Non-pigmented ciliary epithelial cell (primary cell): Measurements from ENCODE around the gene RNF26.

ENCODE experiments used
- DNase-seq: peaks from one replicate; pipeline ENCODE4 v3.0.0-alpha.2; 2010; ENCODE audit warnings: low read depth

Gene RNF26

GRCh38 chr11:119334174-119334930 is at the start of gene RNF26:
TSS of gene RNF26 (plus strand) at chr11:119334527. CDS start at chr11:119335123, 596 bp downstream.
- DNase-seq = peak; percentile 96

- DNase-seq = no peak
Observed at GRCh38 chr11:119285431-119285830, 48.9 kb upstream of the RNF26 start.

- DNase-seq = no peak
Observed at GRCh38 chr11:119288219-119288618, 46.1 kb upstream of the RNF26 start.

GRCh38 chr11:119290894-119291497 is 43.3 kb upstream of the RNF26 start:
- DNase-seq = no peak

GRCh38 chr11:119293461-119293860 is 40.9 kb upstream of the RNF26 start:
- DNase-seq = no peak

GRCh38 chr11:119295178-119295577 is 39.1 kb upstream of the RNF26 start:
- DNase-seq = no peak

- DNase-seq = no peak
Observed at GRCh38 chr11:119297938-119298337, 36.4 kb upstream of the RNF26 start.

GRCh38 chr11:119298726-119299125 is 35.6 kb upstream of the RNF26 start:
- DNase-seq = no peak

GRCh38 chr11:119299416-119299815 is 34.9 kb upstream of the RNF26 start:
- no peak for DNase-seq

GRCh38 chr11:119300198-119300964 is 33.9 kb upstream of the RNF26 start:
- no peak for DNase-seq

- no peak for DNase-seq
Observed at GRCh38 chr11:119303227-119303718, 31.1 kb upstream of the RNF26 start.

- DNase-seq = no peak
Observed at GRCh38 chr11:119305556-119306372, 28.6 kb upstream of the RNF26 start.

- no peak for DNase-seq
Observed at GRCh38 chr11:119306373-119306890, 27.9 kb upstream of the RNF26 start.

- no peak for DNase-seq
Observed at GRCh38 chr11:119307219-119307618, 27.1 kb upstream of the RNF26 start.

- DNase-seq = no peak
Observed at GRCh38 chr11:119307974-119308373, 26.4 kb upstream of the RNF26 start.

- no peak for DNase-seq
Observed at GRCh38 chr11:119309411-119309810, 24.9 kb upstream of the RNF26 start.

- DNase-seq = no peak
Observed at GRCh38 chr11:119309953-119310681, 24.2 kb upstream of the RNF26 start.

GRCh38 chr11:119310682-119311052 is 23.7 kb upstream of the RNF26 start:
- DNase-seq = no peak

GRCh38 chr11:119314726-119315125 is 19.6 kb upstream of the RNF26 start:
- DNase-seq = no peak

- no peak for DNase-seq
Observed at GRCh38 chr11:119315131-119316015, 19.0 kb upstream of the RNF26 start.
